ENCODE results near the gene PPP2R2B.

DNA sequence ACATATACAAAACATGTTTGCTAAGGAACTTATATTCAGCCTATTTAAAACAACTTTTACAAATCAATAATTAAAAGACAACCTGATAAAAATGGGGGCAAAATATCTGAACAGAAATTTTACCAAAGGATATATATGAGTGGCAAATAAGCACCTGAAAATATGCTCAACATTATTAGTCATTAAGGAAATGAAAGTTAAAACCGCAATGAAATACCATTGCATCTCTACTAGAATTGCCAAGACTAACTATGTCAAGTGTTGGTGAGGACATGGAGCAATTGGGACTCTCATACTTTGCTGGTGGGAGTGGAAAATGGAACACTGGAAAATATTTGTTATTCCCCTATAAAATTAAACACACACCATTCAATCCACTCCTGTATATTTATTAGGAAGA, 26.3 kb upstream of the PPP2R2B start:
- TF ChIP-seq, protein P1, sequence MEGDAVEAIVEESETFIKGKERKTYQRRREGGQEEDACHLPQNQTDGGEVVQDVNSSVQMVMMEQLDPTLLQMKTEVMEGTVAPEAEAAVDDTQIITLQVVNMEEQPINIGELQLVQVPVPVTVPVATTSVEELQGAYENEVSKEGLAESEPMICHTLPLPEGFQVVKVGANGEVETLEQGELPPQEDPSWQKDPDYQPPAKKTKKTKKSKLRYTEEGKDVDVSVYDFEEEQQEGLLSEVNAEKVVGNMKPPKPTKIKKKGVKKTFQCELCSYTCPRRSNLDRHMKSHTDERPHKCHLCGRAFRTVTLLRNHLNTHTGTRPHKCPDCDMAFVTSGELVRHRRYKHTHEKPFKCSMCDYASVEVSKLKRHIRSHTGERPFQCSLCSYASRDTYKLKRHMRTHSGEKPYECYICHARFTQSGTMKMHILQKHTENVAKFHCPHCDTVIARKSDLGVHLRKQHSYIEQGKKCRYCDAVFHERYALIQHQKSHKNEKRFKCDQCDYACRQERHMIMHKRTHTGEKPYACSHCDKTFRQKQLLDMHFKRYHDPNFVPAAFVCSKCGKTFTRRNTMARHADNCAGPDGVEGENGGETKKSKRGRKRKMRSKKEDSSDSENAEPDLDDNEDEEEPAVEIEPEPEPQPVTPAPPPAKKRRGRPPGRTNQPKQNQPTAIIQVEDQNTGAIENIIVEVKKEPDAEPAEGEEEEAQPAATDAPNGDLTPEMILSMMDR (IDR thresholded peaks at IDR 0.05) = no peak
- TF ChIP-seq POLR2A (IDR thresholded peaks at IDR 0.05) = no peak
- TF ChIP-seq EP300 (IDR thresholded peaks at IDR 0.05) = no peak
